Naive B cell (primary cell): ENCODE results near the gene TOR1B. TPM values are rescaled to one million over a fixed set of nuclear protein-coding genes. Genes with fewer than 3 reads are reported as not detected.

Experiments
- ATAC-seq, 2 donors: fragments of 150-1000 bp; cut with Tn5 transposase; 2 replicates each; pipeline ENCODE4 v1.10.0; 2021; ENCODE audit warnings: low read depth in 2 of 2, mild to moderate bottlenecking in 2 of 2, moderate library complexity in 2 of 2
- DNase-seq: peaks from one replicate; pipeline ENCODE4 v3.0.0; 2022
- H3K27ac Mint-ChIP-seq, 6 donors: one replicate each; pipeline ENCODE4 v1.8.0; 2020 to 2022; ENCODE audit warnings: mild to moderate bottlenecking in 6 of 6, mixed read lengths in 6 of 6, moderate library complexity in 5 of 6, inconsistent platforms in 2 of 6
- H3K27me3 Mint-ChIP-seq, 3 donors: one replicate each; pipeline ENCODE4 v1.8.0; 2021 to 2022; ENCODE audit warnings: mixed read lengths in 3 of 3, mild to moderate bottlenecking in 1 of 3
- H3K36me3 Mint-ChIP-seq, 2 donors: one replicate each; pipeline ENCODE4 v1.8.0; 2020 to 2022; ENCODE audit warnings: mixed read lengths in 2 of 2, inconsistent platforms in 1 of 2, mild to moderate bottlenecking in 1 of 2
- H3K4me1 Mint-ChIP-seq, 3 donors: one replicate each; pipeline ENCODE4 v1.8.0; 2020 to 2022; ENCODE audit warnings: mixed read lengths in 3 of 3, inconsistent platforms in 1 of 3, mild to moderate bottlenecking in 1 of 3, moderate library complexity in 1 of 3
- H3K4me3 Mint-ChIP-seq, 8 donors: one replicate each; pipeline ENCODE4 v1.8.0; 2020 to 2022; ENCODE audit warnings: mild to moderate bottlenecking in 8 of 8, mixed read lengths in 8 of 8, moderate library complexity in 8 of 8, inconsistent platforms in 2 of 8
- H3K9me3 Mint-ChIP-seq, 7 donors: one replicate each; pipeline ENCODE4 v1.8.0; 2020 to 2022; ENCODE audit warnings: mixed read lengths in 7 of 7, mild to moderate bottlenecking in 5 of 7, inconsistent platforms in 2 of 7, moderate library complexity in 1 of 7
- polyA plus RNA-seq, 6 donors: library from polyadenylated mRNA; unstranded; fragments of 300-500 nt; fragmentation: Illumina TruSeq; gene quantifications; one replicate each; pipeline ENCODE4 v1.2.3, GENCODE V29; 2021; ENCODE audit warnings: low read depth in 6 of 6

The TOR1B gene
- polyA plus RNA-seq, 6 donors from 2014 or later, result 8.2 to 26.0 (median 12.3) TPM

- ATAC-seq (no peak), DNase-seq (no peak)
- Mint-ChIP-seq H3K27me3 (no peaks in the 10 kb centered on the region), H3K4me1 (peaks cover 3 to 12% (median 10%) of the 10 kb centered on the region in 3 donors), H3K27ac (no peak overlapping the region), H3K9me3 (no peaks in the 10 kb centered on the region), H3K36me3 (peaks cover 0 to 9% of the 10 kb centered on the region in 2 donors), H3K4me3 (peak overlapping the region in 1 of 8 donors; percentile 45)
These were observed 23.4 kb downstream of the TOR1B start for GRCh38 chr9:129826344-129826743.

- no peaks in the 10 kb centered on the region for H3K9me3 Mint-ChIP-seq
- ATAC-seq, result no peak
- peaks cover 0 to 9% of the 10 kb centered on the region in 2 donors for H3K36me3 Mint-ChIP-seq
- no peaks in the 10 kb centered on the region for H3K27me3 Mint-ChIP-seq
- peak overlapping the region in 2 of 8 donors; percentile 45 to 54 for H3K4me3 Mint-ChIP-seq
- no peak overlapping the region for H3K27ac Mint-ChIP-seq
- DNase-seq, result no peak
- peaks cover 3 to 12% (median 10%) of the 10 kb centered on the region in 3 donors for H3K4me1 Mint-ChIP-seq
These were observed 23.8 kb downstream of the TOR1B start for GRCh38 chr9:129826759-129827158.

GRCh38 chr9:129828051-129828450 lies 25.1 kb downstream of the TOR1B start:
- peak overlapping the region in 1 of 6 donors; percentile 47 for H3K27ac Mint-ChIP-seq

GRCh38 chr9:129828969-129829368 lies 26.0 kb downstream of the TOR1B start:
- peak overlapping the region in 1 of 8 donors; percentile 15 for H3K4me3 Mint-ChIP-seq
- peaks cover 0 to 9% of the 10 kb centered on the region in 2 donors for H3K36me3 Mint-ChIP-seq
- no peaks in the 10 kb centered on the region for H3K27me3 Mint-ChIP-seq
- DNase-seq, result no peak
- no peaks in the 10 kb centered on the region for H3K9me3 Mint-ChIP-seq
- H3K4me1 Mint-ChIP-seq, result peaks cover 8 to 9% (median 9%) of the 10 kb centered on the region in 3 donors
- ATAC-seq, result no peak
- H3K27ac Mint-ChIP-seq, result peak overlapping the region in 1 of 6 donors; percentile 32

More at GRCh38 chr9:129828051-129828450, 25.1 kb downstream of the TOR1B start:
- peaks cover under 1 to 3% (median 2%) of the 10 kb centered on the region in 3 donors for H3K4me1 Mint-ChIP-seq
- peak overlapping the region in 1 of 8 donors; percentile 21 for H3K4me3 Mint-ChIP-seq
- H3K9me3 Mint-ChIP-seq, result no peaks in the 10 kb centered on the region
- peaks cover 0 to 9% of the 10 kb centered on the region in 2 donors for H3K36me3 Mint-ChIP-seq
- no peaks in the 10 kb centered on the region for H3K27me3 Mint-ChIP-seq
- no peak for DNase-seq
- ATAC-seq, result no peak

- DNase-seq, result no peak
- Mint-ChIP-seq H3K27me3 (no peaks in the 10 kb centered on the region), H3K9me3 (no peaks in the 10 kb centered on the region), H3K27ac (peak overlapping the region in 5 of 6 donors; percentile 73 to 100 (median 78)), H3K36me3 (peaks cover 0 to 9% of the 10 kb centered on the region in 2 donors), H3K4me3 (peak overlapping the region in 5 of 8 donors; percentile 25 to 98 (median 84)), H3K4me1 (peaks cover 31 to 44% (median 43%) of the 10 kb centered on the region in 3 donors)
- no peak for ATAC-seq
These were observed 30.0 kb downstream of the TOR1B start for GRCh38 chr9:129832982-129833381.

GRCh38 chr9:129834489-129835127 lies 31.6 kb downstream of the TOR1B start:
- Mint-ChIP-seq H3K27me3 (no peaks in the 10 kb centered on the region), H3K36me3 (peaks cover 0 to 3% of the 10 kb centered on the region in 2 donors), H3K4me3 (peak overlapping the region; percentile 95 to 99 (median 97)), H3K27ac (peak overlapping the region; percentile 96 to 100 (median 98)), H3K9me3 (no peaks in the 10 kb centered on the region), H3K4me1 (peaks cover 41 to 58% (median 54%) of the 10 kb centered on the region in 3 donors)
- ATAC-seq (peak; percentile 22 to 39), DNase-seq (peak; percentile 36)

- no peaks in the 10 kb centered on the region for H3K27me3 Mint-ChIP-seq
- H3K4me1 Mint-ChIP-seq, result peaks cover 41 to 58% (median 54%) of the 10 kb centered on the region in 3 donors
- DNase-seq (peak; percentile 98), ATAC-seq (peak; percentile 89)
- H3K36me3 Mint-ChIP-seq, result no peaks in the 10 kb centered on the region
- peak within 1 kb of the TSS; percentile 95 to 99 (median 97) for H3K4me3 Mint-ChIP-seq
- H3K27ac Mint-ChIP-seq, result peak within 1 kb of the TSS; percentile 96 to 100 (median 98)
- no peaks in the 10 kb centered on the region for H3K9me3 Mint-ChIP-seq
These were observed 32.3 kb downstream of the TOR1B start, which contains the start of the genes C9orf78 and USP20 for GRCh38 chr9:129835128-129835859. Gene C9orf78 (minus strand): TSS chr9:129835275. CDS start chr9:129835221, 54 bp downstream. Gene USP20 (plus strand): TSS chr9:129835458. CDS start chr9:129852556, 17,098 bp downstream.

GRCh38 chr9:129835860-129836223 lies 32.9 kb downstream of the TOR1B start:
- Mint-ChIP-seq H3K27me3 (no peaks in the 10 kb centered on the region), H3K4me3 (peak overlapping the region; percentile 92 to 98 (median 96)), H3K27ac (peak overlapping the region; percentile 86 to 98 (median 96)), H3K4me1 (peaks cover 41 to 58% (median 54%) of the 10 kb centered on the region in 3 donors), H3K36me3 (no peaks in the 10 kb centered on the region), H3K9me3 (no peaks in the 10 kb centered on the region)
- DNase-seq (peak; percentile 5), ATAC-seq (no peak)

GRCh38 chr9:129836311-129837007 lies 33.5 kb downstream of the TOR1B start:
- Mint-ChIP-seq H3K36me3 (no peaks in the 10 kb centered on the region), H3K4me1 (peaks cover 41 to 62% (median 54%) of the 10 kb centered on the region in 3 donors), H3K4me3 (peak overlapping the region; percentile 92 to 98 (median 96)), H3K27me3 (no peaks in the 10 kb centered on the region), H3K9me3 (no peaks in the 10 kb centered on the region), H3K27ac (peak overlapping the region; percentile 86 to 98 (median 96))
- DNase-seq (peak; percentile 51), ATAC-seq (peak; percentile 14 to 20)

- Mint-ChIP-seq H3K4me3 (peak overlapping the region in 1 of 8 donors; percentile 21), H3K27ac (peak overlapping the region in 4 of 6 donors; percentile 25 to 50 (median 37)), H3K4me1 (peaks cover 36 to 55% (median 47%) of the 10 kb centered on the region in 3 donors), H3K36me3 (no peaks in the 10 kb centered on the region), H3K9me3 (no peaks in the 10 kb centered on the region), H3K27me3 (no peaks in the 10 kb centered on the region)
- DNase-seq (no peak), ATAC-seq (no peak)
These were observed 35.8 kb downstream of the TOR1B start for GRCh38 chr9:129838707-129839259.

GRCh38 chr9:129839324-129840023 lies 36.5 kb downstream of the TOR1B start:
- no peaks in the 10 kb centered on the region for H3K9me3 Mint-ChIP-seq
- DNase-seq (no peak), ATAC-seq (no peak)
- H3K4me3 Mint-ChIP-seq, result no peak overlapping the region
- peak overlapping the region in 3 of 6 donors; percentile 48 to 82 (median 50) for H3K27ac Mint-ChIP-seq
- no peaks in the 10 kb centered on the region for H3K36me3 Mint-ChIP-seq
- peaks cover 30 to 48% (median 40%) of the 10 kb centered on the region in 3 donors for H3K4me1 Mint-ChIP-seq
- H3K27me3 Mint-ChIP-seq, result no peaks in the 10 kb centered on the region

- ATAC-seq, result no peak
- DNase-seq, result no peak
- Mint-ChIP-seq H3K4me1 (peaks cover 24 to 45% (median 35%) of the 10 kb centered on the region in 3 donors), H3K4me3 (peak overlapping the region in 1 of 8 donors; percentile 45), H3K36me3 (no peaks in the 10 kb centered on the region), H3K27me3 (no peaks in the 10 kb centered on the region), H3K9me3 (no peaks in the 10 kb centered on the region), H3K27ac (peak overlapping the region in 1 of 6 donors; percentile 26)
These were observed 37.0 kb downstream of the TOR1B start for GRCh38 chr9:129840034-129840433.
